ENCODE measurements around the gene GRIK3. TPM values are rescaled to one million over a fixed set of nuclear protein-coding genes. Genes with fewer than 3 reads are reported as not detected.

The GRIK3 gene
- total RNA-seq, 6 experiments from 2014 or later = not detected

DNA sequence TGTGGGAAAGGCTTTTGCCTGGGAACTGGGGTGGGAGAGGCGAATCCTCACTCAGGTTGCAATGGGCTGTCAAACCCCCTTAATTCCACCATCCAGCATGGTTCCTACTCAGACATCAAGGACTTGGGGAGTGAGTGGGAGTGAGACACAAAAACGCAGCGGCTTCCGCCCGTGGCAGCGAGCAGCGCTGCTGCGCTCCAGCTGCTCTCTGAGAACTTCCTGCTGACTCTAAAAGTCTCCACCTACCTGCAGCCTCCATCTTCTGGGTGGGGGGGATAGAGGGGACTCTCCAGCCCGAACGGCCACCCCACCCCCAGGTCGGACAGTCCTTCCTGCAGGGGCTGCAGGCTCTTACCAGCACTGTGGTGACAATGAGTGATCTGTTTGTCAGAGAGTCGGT lies 184.4 kb downstream of the GRIK3 start:
- TF ChIP-seq, protein P1, sequence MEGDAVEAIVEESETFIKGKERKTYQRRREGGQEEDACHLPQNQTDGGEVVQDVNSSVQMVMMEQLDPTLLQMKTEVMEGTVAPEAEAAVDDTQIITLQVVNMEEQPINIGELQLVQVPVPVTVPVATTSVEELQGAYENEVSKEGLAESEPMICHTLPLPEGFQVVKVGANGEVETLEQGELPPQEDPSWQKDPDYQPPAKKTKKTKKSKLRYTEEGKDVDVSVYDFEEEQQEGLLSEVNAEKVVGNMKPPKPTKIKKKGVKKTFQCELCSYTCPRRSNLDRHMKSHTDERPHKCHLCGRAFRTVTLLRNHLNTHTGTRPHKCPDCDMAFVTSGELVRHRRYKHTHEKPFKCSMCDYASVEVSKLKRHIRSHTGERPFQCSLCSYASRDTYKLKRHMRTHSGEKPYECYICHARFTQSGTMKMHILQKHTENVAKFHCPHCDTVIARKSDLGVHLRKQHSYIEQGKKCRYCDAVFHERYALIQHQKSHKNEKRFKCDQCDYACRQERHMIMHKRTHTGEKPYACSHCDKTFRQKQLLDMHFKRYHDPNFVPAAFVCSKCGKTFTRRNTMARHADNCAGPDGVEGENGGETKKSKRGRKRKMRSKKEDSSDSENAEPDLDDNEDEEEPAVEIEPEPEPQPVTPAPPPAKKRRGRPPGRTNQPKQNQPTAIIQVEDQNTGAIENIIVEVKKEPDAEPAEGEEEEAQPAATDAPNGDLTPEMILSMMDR (IDR thresholded peaks at IDR 0.05) = no peak
- Mint-ChIP-seq H3K36me3 (ENCODE audit: low read depth) (peaks cover 7% of the 10 kb centered on the region; the same call in 1 of the 2 replicates), H3K27ac (no peak overlapping the region), H3K4me1 (ENCODE audit: low read depth) (no peaks in the 10 kb centered on the region), H3K4me3 (no peak overlapping the region), H3K27me3 (ENCODE audit: insufficient read depth) (peaks cover 4% of the 10 kb centered on the region), H3K9me3 (peaks cover 44% of the 10 kb centered on the region)
- DNase-seq = no peak

GRCh38 chr1:36847761-36848160 lies 186.6 kb downstream of the GRIK3 start:
- Mint-ChIP-seq H3K27ac (no peak overlapping the region), H3K4me3 (no peak overlapping the region), H3K9me3 (peaks cover 48% of the 10 kb centered on the region), H3K27me3 (ENCODE audit: insufficient read depth) (peaks cover 2% of the 10 kb centered on the region; the same call in 1 of the 2 replicates), H3K4me1 (ENCODE audit: low read depth) (no peaks in the 10 kb centered on the region), H3K36me3 (ENCODE audit: low read depth) (peaks cover 7% of the 10 kb centered on the region; the same call in 1 of the 2 replicates)
- no peak for DNase-seq
- TF ChIP-seq, protein P1 (IDR thresholded peaks at IDR 0.05) = no peak

- Mint-ChIP-seq H3K4me1 (ENCODE audit: low read depth) (no peaks in the 10 kb centered on the region), H3K4me3 (no peak overlapping the region), H3K27ac (no peak overlapping the region), H3K36me3 (ENCODE audit: low read depth) (peaks cover 6% of the 10 kb centered on the region; the same call in 1 of the 2 replicates), H3K27me3 (ENCODE audit: insufficient read depth) (no peaks in the 10 kb centered on the region), H3K9me3 (peaks cover 52% of the 10 kb centered on the region)
- no peak for DNase-seq
- TF ChIP-seq, protein P1 (IDR thresholded peaks at IDR 0.05) = no peak
Observed at GRCh38 chr1:36847186-36847585, 187.1 kb downstream of the GRIK3 start.

GRCh38 chr1:36846357-36846756 lies 188.0 kb downstream of the GRIK3 start:
- no peak overlapping the region for H3K27ac Mint-ChIP-seq
- no peaks in the 10 kb centered on the region; the same call in 1 of the 2 replicates for H3K36me3 Mint-ChIP-seq (ENCODE audit: low read depth)
- no peak for DNase-seq
- H3K4me1 Mint-ChIP-seq (ENCODE audit: low read depth) = no peaks in the 10 kb centered on the region
- no peak overlapping the region for H3K4me3 Mint-ChIP-seq
- H3K27me3 Mint-ChIP-seq (ENCODE audit: insufficient read depth) = no peaks in the 10 kb centered on the region
- TF ChIP-seq, protein P1 (IDR thresholded peaks at IDR 0.05) = no peak
- peaks cover 49% of the 10 kb centered on the region for H3K9me3 Mint-ChIP-seq

- no peaks in the 10 kb centered on the region for H3K27me3 Mint-ChIP-seq (ENCODE audit: insufficient read depth)
- TF ChIP-seq, protein P1 (IDR thresholded peaks at IDR 0.05) = no peak
- DNase-seq = no peak
- no peak overlapping the region for H3K4me3 Mint-ChIP-seq
- H3K4me1 Mint-ChIP-seq (ENCODE audit: low read depth) = no peaks in the 10 kb centered on the region
- H3K27ac Mint-ChIP-seq = no peak overlapping the region
- no peaks in the 10 kb centered on the region; the same call in 1 of the 2 replicates for H3K36me3 Mint-ChIP-seq (ENCODE audit: low read depth)
- peaks cover 49% of the 10 kb centered on the region for H3K9me3 Mint-ChIP-seq
Observed at GRCh38 chr1:36845802-36846201, 188.5 kb downstream of the GRIK3 start.

DNA sequence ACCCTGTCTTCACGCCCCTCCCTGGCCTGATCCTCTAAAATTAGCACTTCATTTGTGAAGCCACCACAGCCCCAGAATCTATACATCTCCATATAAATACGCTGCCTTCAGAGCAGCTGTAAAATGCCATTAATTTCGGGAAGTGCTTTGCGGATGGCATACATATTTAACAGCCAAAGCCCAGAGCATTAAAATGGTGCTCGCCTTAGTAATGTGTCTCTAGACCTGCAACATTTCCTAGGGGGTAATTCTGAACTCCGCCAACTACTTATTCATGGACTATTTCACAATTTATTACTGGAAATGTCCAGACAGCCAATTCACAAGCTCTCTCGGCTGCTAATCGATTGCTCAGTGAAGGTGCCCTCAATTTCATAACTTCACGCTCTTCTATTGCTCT lies 189.4 kb downstream of the GRIK3 start:
- H3K27me3 Mint-ChIP-seq (ENCODE audit: insufficient read depth) = no peaks in the 10 kb centered on the region
- no peak overlapping the region for H3K27ac Mint-ChIP-seq
- DNase-seq = no peak
- TF ChIP-seq, protein P1 (IDR thresholded peaks at IDR 0.05) = no peak
- H3K4me3 Mint-ChIP-seq = no peak overlapping the region
- H3K4me1 Mint-ChIP-seq (ENCODE audit: low read depth) = no peaks in the 10 kb centered on the region
- peaks cover 45% of the 10 kb centered on the region for H3K9me3 Mint-ChIP-seq
- no peaks in the 10 kb centered on the region for H3K36me3 Mint-ChIP-seq (ENCODE audit: low read depth)

Data from HFFc6 (cell line).